Fibroblast of lung (primary cell): ENCODE data around the gene CLIC1.

Experiments
- CTCF ChIP-seq, 2 donors: IDR thresholded peaks in 1 of 2; conservative IDR thresholded peaks in 1 of 2; 1 replicate in 1 of 2; 2 replicates in 1 of 2; pipeline ENCODE4 v1.5.1; 2011 to 2012; ENCODE audit warnings: low read length in 2 of 2, control low read depth in 1 of 2, inconsistent platforms in 1 of 2, low read depth in 1 of 2, mild to moderate bottlenecking in 1 of 2
- EZH2 ChIP-seq: IDR thresholded peaks from 2 replicates; pipeline ENCODE4 v1.5.1; 2012; ENCODE audit warnings: low read length, control low read depth, mild to moderate bottlenecking; ENCODE audit errors: missing control alignments

GRCh38 chr6:31722173-31722572 is 14.2 kb downstream of the CLIC1 start:
- TF ChIP-seq CTCF (conservative IDR thresholded peaks at IDR 0.05 in 1 of 2, IDR thresholded peaks at IDR 0.05 in 1 of 2; ENCODE audit: low read depth in 1 of 2, low read length in 2 of 2) (no peak), EZH2 (no peak)
